GM12878 (cell line): ENCODE results near the gene TRAPPC2B.

Experiments used
- ASH2L ChIP-seq: fragments of 300-600, 200-600 bp; sonication (generic); IDR thresholded peaks from 2 replicates; pipeline ENCODE4 v1.6.1; 2017; ENCODE audit warnings: low read depth, mild to moderate bottlenecking, borderline replicate concordance
- CBX5 ChIP-seq: sonication (generic); IDR thresholded peaks from 2 replicates; pipeline ENCODE4 v1.6.1; 2016; ENCODE audit warnings: low read depth, moderate library complexity, mild to moderate bottlenecking, inconsistent platforms
- EZH2 ChIP-seq: IDR thresholded peaks from 2 replicates; pipeline ENCODE4 v1.6.1; 2012; ENCODE audit warnings: low read depth, mild to moderate bottlenecking, control low read depth, inconsistent platforms, low read length, borderline replicate concordance; ENCODE audit not compliant: control insufficient read depth
- KAT2A ChIP-seq: conservative IDR thresholded peaks from 2 replicates; pipeline ENCODE4 v1.6.1; 2011; ENCODE audit warnings: low read depth, low read length; ENCODE audit not compliant: control insufficient read depth
- MAX ChIP-seq: IDR thresholded peaks from 2 replicates; pipeline ENCODE4 v1.6.1; 2012; ENCODE audit warnings: low read depth, low read length, improper control_type of control experiment
- POLR2A ChIP-seq: IDR thresholded peaks from 2 replicates; pipeline ENCODE4 v1.6.1; 2011; ENCODE audit warnings: low read depth, mild to moderate bottlenecking, low read length
- POLR2AphosphoS5 ChIP-seq: IDR thresholded peaks from 2 replicates; pipeline ENCODE4 v1.6.1; 2011; ENCODE audit warnings: mild to moderate bottlenecking, low read length, inconsistent platforms
- RELA ChIP-seq: fragments of 450-650 bp; IDR thresholded peaks from 2 replicates; pipeline ENCODE4 v1.8.0; 2014; ENCODE audit warnings: borderline replicate concordance; ENCODE audit not compliant: partially characterized antibody
- RELB ChIP-seq: fragments of 450-650 bp; IDR thresholded peaks from 2 replicates; pipeline ENCODE4 v1.6.1; 2017; ENCODE audit warnings: low read depth, mild to moderate bottlenecking, moderate library complexity
- RFX5 ChIP-seq: IDR thresholded peaks from 2 replicates; pipeline ENCODE4 v1.6.1; 2011; ENCODE audit warnings: low read depth, low read length, improper control_type of control experiment
- YY1 ChIP-seq: IDR thresholded peaks from 2 replicates; pipeline ENCODE4 v1.6.1; 2011; ENCODE audit warnings: low read depth, mild to moderate bottlenecking, low read length
- ZBED1 ChIP-seq: IDR thresholded peaks from 2 replicates; pipeline ENCODE4 v1.6.1; 2016; ENCODE audit warnings: borderline replicate concordance
- ZNF687 ChIP-seq: fragments of 450-650 bp; IDR thresholded peaks from 2 replicates; pipeline ENCODE4 v1.6.1; 2017; ENCODE audit warnings: mild to moderate bottlenecking, moderate library complexity

- TF ChIP-seq MAX (no peak), RFX5 (no peak), RELB (no peak), ZBED1 (no peak), ASH2L (no peak), EZH2 (no peak), CBX5 (no peak), YY1 (no peak), POLR2AphosphoS5 (no peak), KAT2A (no peak), RELA (no peak), ZNF687 (no peak), POLR2A (no peak)
Observed at GRCh38 chr19:57377498-57378146, 14.3 kb downstream of the TRAPPC2B start.
